Fibroblast of mammary gland (primary cell): ENCODE results near the gene DCPS.
"Not testable (repeated sequence)": the region's sequence is repeated elsewhere in the genome, so short reads cannot be mapped to it uniquely, and the experiment has no call there.

Experiments
- DNase-seq: peaks from one replicate; pipeline ENCODE4 v3.0.0-alpha.2; 2010; ENCODE audit warnings: low read depth
- H3K4me3 ChIP-seq: 2 replicates; pipeline ENCODE4 v1.5.1; 2011; ENCODE audit warnings: low read depth, mild to moderate bottlenecking, low read length, moderate library complexity; ENCODE audit not compliant: control insufficient read depth
- TF ChIP-seq, protein P1 (sequence below): conservative IDR thresholded peaks from 2 replicates; pipeline ENCODE4 v1.5.1; 2011; ENCODE audit warnings: low read depth, low read length, inconsistent platforms; ENCODE audit not compliant: control insufficient read depth, insufficient read depth

The DCPS gene

DNA sequence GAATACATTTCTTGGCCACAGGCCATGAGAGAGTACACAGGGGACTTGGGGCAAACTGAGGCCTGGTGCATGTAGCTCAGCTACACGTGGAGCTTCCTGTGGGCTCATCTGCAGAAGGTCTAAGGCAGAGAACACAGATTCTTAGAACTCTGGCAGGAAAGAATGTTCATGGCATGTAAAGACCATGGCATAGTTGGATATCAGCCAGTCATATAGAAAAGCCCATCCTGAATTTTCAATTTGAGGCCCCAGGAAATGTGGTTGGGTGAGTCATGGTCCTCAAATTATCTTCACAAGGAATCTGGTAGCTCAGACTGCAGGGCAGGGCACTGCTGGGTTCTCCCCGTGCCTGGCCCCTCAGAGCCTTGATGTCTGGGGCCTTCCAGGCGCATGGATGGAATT is 37.9 kb downstream of the DCPS start:
- TF ChIP-seq, protein P1, sequence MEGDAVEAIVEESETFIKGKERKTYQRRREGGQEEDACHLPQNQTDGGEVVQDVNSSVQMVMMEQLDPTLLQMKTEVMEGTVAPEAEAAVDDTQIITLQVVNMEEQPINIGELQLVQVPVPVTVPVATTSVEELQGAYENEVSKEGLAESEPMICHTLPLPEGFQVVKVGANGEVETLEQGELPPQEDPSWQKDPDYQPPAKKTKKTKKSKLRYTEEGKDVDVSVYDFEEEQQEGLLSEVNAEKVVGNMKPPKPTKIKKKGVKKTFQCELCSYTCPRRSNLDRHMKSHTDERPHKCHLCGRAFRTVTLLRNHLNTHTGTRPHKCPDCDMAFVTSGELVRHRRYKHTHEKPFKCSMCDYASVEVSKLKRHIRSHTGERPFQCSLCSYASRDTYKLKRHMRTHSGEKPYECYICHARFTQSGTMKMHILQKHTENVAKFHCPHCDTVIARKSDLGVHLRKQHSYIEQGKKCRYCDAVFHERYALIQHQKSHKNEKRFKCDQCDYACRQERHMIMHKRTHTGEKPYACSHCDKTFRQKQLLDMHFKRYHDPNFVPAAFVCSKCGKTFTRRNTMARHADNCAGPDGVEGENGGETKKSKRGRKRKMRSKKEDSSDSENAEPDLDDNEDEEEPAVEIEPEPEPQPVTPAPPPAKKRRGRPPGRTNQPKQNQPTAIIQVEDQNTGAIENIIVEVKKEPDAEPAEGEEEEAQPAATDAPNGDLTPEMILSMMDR, result no peak
- DNase-seq, result peak; percentile 71
- no peak overlapping the region for H3K4me3 ChIP-seq

DNA sequence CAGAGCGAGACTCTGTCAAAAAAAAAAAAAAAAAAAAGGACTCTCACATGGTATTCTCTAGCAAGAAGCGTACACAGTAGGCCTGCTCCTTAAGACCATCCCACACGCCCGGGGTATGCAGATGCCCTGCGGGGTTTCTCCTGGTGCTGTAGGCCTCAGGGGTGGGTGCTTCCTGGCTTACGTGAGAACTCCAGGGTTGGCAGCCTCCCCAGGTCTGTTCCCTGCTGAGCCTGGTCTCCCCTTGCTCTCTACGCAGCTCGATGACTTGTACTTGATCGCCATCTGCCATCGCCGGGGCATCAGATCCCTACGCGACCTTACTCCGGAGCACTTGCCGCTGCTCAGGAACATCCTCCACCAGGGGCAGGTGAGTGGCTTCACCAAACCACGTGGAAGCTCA is 39.2 kb downstream of the DCPS start:
- no peak overlapping the region for H3K4me3 ChIP-seq
- TF ChIP-seq, protein P1, result no peak
- DNase-seq, result no peak

DNA sequence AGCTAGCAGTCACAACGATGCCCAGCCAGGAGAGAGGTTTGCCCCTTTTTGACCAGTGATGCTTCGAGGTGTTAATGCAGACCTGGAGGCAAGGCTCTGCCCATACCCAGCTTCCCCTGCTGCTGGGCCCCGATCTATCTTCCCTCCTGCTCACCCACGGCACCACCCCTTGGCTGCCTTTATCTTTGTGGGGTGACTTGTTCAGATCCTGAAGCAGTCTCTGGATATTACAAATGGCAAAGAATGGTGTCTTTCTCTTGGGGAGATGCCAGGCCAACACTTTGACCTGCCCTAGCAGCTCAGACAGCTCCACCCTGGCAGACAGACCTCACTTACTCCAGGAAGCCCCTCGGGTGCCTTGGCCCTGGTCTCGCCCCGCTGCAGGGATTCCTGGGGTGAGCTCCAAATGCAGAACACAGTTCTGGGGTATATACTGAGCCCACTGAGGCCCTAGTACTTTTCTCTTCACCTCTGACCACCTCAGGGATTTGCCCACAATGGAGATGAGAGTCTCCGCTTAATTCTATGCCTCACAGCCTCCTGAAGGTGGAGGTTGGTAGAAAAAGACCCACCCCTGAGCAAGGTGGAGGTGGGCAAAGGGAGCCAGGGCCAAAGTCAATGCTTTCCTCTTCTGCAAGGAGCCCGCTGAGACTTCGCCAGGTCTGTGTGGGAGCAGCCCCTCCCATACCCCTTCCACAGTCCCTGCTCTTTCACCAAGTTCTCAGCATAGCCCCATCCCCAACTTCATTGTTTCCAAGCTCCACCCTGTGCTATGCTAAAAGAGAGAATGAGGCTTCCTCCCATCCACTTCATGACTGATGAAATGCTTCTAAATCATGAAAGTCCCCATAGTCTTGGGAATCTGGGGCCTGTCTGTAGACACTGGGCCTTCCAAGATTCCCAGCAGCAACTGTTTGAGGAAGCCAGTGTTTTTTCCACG is 40.6 kb downstream of the DCPS start:
- no peak for DNase-seq
- no peak overlapping the region for H3K4me3 ChIP-seq
- TF ChIP-seq, protein P1, result no peak

DNA sequence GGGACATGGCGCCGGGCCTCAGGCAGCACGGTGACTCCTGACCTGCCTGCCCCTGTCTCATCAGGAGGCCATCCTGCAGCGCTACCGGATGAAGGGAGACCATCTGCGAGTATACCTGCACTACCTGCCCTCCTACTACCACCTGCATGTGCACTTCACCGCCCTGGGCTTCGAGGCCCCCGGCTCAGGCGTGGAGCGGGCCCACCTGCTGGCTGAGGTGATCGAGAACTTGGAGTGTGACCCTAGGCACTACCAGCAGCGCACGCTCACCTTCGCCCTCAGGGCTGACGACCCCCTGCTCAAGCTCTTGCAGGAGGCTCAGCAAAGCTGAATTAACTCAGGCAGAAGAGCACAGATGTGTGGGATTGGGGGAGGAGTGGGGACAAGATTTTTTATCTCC is 41.4 kb downstream of the DCPS start:
- TF ChIP-seq, protein P1, result no peak
- DNase-seq, result no peak
- H3K4me3 ChIP-seq, result no peak overlapping the region

DNA sequence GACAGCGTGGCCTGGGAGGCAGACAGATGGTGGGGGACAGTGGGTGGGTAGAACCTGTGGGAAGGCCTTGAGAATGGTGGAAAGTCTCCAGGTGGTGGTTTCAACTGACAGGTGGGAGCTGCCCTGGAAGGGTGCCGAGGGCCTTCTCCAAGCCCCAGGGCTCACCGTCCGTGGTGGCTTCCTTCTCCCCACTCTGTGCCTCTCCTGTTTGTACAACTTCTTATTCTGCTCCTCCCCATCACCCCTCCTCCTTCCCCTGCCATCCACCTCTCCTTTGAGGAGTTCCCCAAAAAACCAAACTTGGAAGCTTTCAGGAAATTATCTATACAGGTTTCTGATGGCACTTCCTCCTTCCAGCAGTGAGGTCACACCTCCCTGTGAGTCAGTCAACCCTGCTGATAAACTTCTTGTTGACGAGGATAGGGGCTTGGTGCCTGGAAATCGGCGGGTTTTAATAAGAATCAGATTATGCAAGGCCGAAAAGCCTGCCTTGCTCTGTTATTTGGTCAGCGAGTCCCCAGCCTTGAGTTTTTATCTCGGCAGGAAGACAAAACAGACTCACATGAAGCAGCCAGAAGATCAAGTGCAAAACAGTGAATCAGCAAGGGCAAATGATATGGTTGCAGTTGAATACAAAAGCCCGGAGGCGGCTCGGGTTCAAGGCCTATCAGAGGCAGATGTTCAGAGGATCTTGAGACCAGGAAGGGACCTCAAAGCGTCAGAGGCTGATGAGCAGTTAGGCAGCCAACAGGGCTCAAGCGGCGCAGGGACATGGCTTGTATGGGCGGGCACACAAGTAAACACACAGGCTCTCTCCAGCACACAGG is 42.1 kb downstream of the DCPS start:
- peak; percentile 88 for DNase-seq
- no peak overlapping the region for H3K4me3 ChIP-seq
- TF ChIP-seq, protein P1, result no peak

DNA sequence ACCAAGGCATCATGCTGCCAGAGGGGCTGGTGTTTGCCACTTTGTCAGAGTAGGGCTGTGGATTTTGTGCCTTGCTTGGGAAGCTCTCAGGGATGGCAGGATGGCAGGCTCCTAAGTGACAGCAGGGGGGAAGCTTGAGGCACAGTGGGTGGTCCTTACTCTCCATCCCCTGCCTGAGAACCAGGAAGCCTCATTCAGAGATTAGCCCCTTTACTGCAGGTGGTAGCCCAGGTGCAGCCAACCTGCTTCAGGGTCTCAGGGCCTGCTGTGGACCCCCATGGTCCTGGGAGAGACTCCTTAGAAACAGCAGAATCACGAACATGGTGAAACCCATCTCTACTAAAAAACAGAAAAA is 42.7 kb downstream of the DCPS start:
- no peak for DNase-seq
- TF ChIP-seq, protein P1, result no peak
- no peak overlapping the region for H3K4me3 ChIP-seq

DNA sequence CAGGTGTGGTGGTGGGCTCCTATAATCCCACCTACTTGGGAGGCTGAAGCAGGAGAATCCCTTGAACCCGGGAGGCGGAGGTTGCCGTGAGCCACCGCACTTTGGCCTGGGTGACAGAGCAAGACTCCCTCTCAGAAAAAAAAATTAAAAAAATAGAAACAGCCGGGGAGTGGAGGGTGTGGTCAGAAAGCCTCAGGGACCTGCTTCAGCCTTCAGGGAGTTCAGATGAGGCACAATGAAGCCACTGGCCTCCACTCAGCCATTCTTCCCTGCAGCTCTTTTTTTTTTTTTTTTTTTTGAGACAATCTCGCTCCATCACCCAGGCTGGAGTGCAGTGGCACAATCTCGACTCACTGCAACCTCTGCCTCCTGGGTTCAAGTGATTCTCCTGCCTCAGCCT is 43.1 kb downstream of the DCPS start:
- not testable (repeated sequence) for H3K4me3 ChIP-seq, DNase-seq
